GM21367 (cell line): ENCODE data around the gene VWA3A.
"Not testable (repeated sequence)": the region's sequence is repeated elsewhere in the genome, so short reads cannot be mapped to it uniquely, and the experiment has no call there.

ENCODE experiments used
- ATAC-seq: cut with Tn5 transposase; IDR thresholded peaks from one replicate; pipeline ENCODE4 v1.9.1; 2021; ENCODE audit not compliant: unreplicated experiment

The VWA3A gene

GRCh38 chr16:22092143-22092933 lies at the start of gene VWA3A:
Gene VWA3A (plus strand): TSS chr16:22092541. CDS start chr16:22092638, 97 bp downstream.
- no peak for ATAC-seq

GRCh38 chr16:22043882-22044281 lies 48.5 kb upstream of the VWA3A start:
- not testable (repeated sequence) for ATAC-seq

- not testable (repeated sequence) for ATAC-seq
Observed at GRCh38 chr16:22045888-22046287, 46.5 kb upstream of the VWA3A start.

GRCh38 chr16:22050963-22051362 lies 41.4 kb upstream of the VWA3A start:
- ATAC-seq, result no peak

GRCh38 chr16:22052980-22053379 lies 39.4 kb upstream of the VWA3A start:
- ATAC-seq, result no peak

GRCh38 chr16:22053921-22054341 lies 38.4 kb upstream of the VWA3A start:
- ATAC-seq, result no peak

GRCh38 chr16:22054847-22055590 lies 37.3 kb upstream of the VWA3A start:
- no peak for ATAC-seq

- no peak for ATAC-seq
Observed at GRCh38 chr16:22055881-22056280, 36.5 kb upstream of the VWA3A start.

- no peak for ATAC-seq
Observed at GRCh38 chr16:22063888-22064467, 28.4 kb upstream of the VWA3A start.

- no peak for ATAC-seq
Observed at GRCh38 chr16:22065252-22065651, 27.1 kb upstream of the VWA3A start.

GRCh38 chr16:22070361-22071330 lies 21.7 kb upstream of the VWA3A start:
- no peak for ATAC-seq

GRCh38 chr16:22071331-22071910 lies 20.9 kb upstream of the VWA3A start:
- ATAC-seq, result no peak

GRCh38 chr16:22073350-22073749 lies 19.0 kb upstream of the VWA3A start:
- no peak for ATAC-seq

GRCh38 chr16:22075043-22075757 lies 17.1 kb upstream of the VWA3A start:
- no peak for ATAC-seq

- ATAC-seq, result no peak
Observed at GRCh38 chr16:22075776-22076175, 16.6 kb upstream of the VWA3A start.

GRCh38 chr16:22077700-22078313 lies 14.5 kb upstream of the VWA3A start:
- no peak for ATAC-seq

GRCh38 chr16:22078656-22079055 lies 13.7 kb upstream of the VWA3A start:
- ATAC-seq, result no peak

GRCh38 chr16:22081050-22081449 lies 11.3 kb upstream of the VWA3A start:
- no peak for ATAC-seq

- ATAC-seq, result no peak
Observed at GRCh38 chr16:22086440-22086839, 5.9 kb upstream of the VWA3A start.
